CD4-positive, alpha-beta T cell treated with Interferon alpha-2 for 1 hour (primary cell): ENCODE results near the gene CCDC33.

Experiments used
- DNase-seq, 2 donors: peaks; one replicate each; pipeline ENCODE4 v3.0.0-alpha.2; 2020 to 2022

Gene CCDC33

GRCh38 chr15:74233373-74233772, 2.8 kb upstream of the CCDC33 start:
- DNase-seq: no peak

- no peak for DNase-seq
These were observed 2.1 kb upstream of the CCDC33 start for GRCh38 chr15:74233851-74234597.

DNA sequence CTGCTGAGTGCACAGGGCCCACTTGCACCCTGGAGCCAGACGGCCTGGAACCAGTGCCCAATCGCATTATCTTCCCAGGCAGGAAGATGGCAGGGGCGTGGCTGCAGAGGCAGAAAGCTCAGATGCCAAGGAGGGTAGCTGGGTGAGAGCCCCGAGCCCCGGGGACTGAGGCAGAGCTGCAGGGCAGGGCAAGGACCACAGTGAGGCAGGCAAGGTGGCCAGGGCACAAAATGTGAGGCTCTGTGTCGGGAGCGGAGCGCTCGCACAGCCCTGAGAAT, 1.6 kb upstream of the CCDC33 start:
- no peak for DNase-seq

DNA sequence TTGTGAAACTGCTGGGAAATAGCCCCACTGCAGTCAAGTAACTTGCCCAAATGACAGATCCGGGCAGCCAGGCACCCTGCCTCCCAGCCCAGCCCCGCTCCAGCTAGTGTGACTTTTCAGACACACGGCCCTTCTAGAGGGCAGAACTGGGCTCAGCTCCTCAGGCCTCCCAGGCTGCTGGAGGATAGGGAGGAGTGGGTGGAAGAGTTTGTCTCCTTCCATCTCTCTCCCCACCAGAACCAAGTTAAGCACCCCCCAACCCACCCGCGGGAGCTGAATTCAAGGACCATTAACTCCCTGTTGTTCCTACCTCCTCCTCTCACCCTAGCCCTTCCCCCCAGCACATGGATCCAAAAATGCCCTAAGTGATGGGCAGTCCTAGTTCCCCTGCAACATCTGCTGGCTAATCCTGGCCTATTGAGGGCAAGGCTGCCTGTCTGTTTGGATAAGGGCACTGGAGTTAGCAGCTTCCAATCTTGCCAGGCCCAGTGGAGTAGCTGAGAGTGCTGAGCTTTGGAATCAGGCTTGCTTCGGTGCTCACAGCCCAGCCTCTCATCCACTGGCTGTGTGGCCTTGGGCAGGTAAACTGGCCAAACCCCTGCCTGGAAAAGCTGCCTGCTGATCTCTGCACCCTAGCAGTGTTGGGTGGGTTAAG, 3.1 kb downstream of the CCDC33 start:
- no peak for DNase-seq

DNA sequence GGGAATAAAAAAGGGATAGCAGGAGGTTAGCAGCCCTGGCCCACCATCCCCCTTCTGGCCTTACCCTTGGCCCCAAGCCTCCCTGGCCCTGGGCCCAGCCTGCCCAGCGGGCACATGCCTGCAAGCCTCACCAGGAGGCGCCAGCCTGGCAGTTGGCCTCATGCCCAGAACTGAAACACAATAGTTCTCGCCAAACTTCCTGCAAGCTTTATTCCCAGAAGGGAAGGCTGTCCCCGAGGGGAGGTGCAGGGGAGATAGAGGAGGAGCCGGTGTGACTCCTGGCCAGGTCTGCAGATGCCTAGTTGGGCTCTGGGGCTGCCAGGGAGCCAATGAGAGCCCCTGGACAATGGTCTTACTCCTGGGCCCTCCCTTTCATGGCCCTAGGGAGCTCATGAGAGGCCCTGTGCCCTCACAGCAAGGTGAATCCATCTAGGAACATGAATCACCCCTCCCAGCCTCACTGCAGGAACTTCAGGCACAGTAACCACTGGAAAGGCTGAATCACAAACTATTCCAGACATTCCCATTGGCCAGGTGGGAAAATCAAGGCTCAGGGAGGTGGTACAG, 4.0 kb downstream of the CCDC33 start:
- DNase-seq: no peak

GRCh38 chr15:74240897-74241614, 4.9 kb downstream of the CCDC33 start:
- no peak for DNase-seq

- no peak for DNase-seq
These were observed 6.5 kb downstream of the CCDC33 start for GRCh38 chr15:74242441-74243185.

DNA sequence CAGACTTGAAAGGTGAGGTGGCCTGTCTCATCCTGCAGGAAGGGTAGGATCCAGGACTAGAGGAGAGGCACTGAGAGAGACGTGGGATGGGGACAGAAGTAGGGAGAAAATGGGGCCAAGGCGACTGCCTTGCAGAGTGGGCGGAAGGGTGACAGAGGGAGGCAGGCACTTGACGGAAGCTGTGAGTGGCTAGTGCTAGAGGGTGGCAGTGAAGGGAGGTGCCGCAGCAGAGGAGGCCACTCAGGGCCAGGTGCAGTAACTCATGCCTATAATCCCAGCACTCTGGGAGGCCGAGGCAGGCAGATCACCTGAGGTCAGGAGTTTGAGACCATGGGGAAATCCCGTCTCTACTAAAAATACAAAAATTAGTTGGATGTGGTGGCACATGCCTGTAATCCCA, 7.3 kb downstream of the CCDC33 start:
- DNase-seq: no peak

DNA sequence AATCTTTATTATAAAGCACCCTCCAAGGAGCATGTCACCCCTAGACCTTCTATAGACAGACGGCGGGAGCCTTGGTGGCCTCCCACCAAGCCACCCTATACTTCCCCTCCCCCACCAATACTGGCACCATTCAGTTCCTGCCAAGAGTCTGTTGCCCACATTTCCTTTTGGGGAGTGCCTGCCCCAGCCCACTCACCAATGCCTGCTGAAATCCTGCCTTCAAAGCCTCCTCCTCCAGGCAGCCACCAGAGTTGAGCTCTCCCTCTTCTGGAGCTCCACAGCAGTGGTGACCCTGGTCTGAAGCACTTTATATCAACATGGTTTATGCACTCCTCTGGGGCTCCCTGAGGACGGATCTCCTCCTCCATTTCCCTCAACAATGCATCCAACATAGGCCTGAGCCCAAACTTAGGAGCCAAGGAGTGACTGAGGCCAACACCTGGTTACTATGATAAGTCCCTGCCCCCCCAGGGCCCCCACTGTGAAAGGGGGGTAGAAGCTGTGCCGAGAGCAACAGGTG, 8.8 kb downstream of the CCDC33 start:
- no peak for DNase-seq

DNA sequence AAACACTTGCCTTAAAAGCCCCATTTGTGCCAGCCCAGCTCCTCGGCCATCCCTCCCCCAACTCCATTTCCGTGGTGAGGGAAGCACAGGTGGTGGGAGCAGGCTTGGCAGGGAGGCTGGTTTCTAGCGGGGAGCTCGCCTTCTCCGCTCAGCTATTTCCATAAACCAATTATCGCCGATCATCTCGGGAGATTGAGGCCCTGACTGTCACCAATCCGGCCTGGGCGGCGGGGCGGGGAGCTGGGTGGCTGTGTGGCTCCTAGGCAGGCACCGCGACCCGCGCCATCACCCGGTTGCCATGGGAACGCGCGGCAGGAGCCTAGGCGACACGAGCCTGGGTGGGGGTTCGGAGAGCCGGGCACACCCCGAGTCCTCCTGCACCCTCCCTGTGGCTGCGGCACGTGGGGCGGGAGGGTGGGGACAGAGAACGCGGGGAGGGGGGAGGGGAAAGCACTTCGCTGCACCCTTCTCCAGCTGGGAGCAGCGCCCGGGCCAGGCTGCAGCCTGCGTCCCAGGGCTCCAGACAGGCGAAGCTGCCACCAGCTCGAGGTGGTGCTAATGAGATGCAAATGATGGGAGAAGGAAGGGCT, 9.3 kb downstream of the CCDC33 start:
- DNase-seq: peak in 1 of 2 donors; percentile 1

DNA sequence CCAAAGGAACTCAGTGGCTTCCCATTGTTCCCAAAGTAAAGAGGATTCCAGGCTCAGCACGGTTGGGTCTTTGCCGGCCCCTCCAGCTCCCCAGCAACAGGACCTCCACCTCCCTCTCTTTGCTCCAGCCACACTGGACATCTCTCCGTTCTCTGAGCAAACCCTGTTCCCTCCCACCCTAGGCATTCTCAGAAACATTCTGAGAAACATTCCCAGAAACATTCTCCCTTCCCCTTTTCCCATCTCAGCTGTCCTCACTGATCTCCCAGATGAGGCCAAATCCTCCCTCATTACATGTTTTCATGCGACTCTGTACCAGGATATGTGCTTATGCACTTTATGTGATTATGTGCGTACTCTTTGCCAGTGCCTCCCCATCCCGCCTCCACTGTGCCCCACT, 14.1 kb downstream of the CCDC33 start:
- no peak for DNase-seq

GRCh38 chr15:74251131-74251811, 15.1 kb downstream of the CCDC33 start:
- DNase-seq: no peak

DNA sequence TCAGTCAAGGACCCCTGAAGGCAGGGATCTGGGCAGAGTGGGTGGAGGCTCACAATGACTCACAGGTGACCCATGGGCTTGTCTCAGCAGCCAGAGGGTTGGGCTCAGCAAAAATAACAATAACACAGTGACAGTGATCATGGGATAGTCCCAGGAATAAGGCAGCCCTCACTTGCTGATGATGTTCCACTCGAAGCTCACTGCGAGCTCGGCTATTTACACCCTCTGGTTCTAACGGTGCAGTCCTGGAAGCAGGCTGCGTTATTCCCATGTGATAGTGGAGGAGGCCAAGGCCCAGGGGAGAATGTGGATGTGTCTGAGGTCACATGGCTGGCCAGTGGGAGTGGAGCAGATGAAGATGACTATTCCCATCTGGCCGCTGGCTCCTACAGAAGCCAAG, 16.2 kb downstream of the CCDC33 start:
- no peak for DNase-seq

GRCh38 chr15:74252721-74253120, 16.6 kb downstream of the CCDC33 start:
- no peak for DNase-seq

DNA sequence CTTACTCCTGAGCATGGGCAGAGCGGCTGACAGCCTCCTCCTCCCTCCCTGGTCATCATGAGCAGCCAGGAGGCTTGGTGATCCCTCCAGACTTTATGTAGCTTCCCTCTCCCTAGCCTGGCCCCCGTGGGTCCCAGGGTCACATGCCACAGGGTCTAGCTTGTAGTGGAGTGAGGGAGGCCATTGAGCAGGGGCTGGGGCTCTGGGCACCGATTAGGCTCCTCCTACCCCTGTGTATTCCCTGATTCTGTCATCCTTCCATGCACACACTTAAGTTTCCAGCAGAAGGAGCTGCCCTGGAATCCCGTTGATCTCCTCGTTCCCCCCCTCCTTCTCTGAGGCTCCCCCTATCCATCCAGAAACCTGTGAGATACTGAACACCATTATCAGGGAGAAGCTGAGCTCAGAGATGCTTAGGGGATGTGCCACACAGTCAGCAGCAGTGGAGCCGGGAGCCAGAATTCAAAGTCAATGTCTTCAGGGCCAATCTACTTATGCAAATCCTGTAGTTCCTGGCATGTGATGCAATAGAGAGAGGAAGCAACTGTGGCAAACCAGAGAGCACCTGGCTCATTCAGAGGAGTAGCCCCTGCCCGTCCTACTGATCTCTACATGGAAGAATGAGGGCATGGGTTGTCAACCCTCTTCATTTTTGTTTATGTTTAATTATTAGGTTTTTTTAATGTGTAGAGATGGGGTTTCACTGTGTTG, 17.2 kb downstream of the CCDC33 start:
- no peak for DNase-seq

DNA sequence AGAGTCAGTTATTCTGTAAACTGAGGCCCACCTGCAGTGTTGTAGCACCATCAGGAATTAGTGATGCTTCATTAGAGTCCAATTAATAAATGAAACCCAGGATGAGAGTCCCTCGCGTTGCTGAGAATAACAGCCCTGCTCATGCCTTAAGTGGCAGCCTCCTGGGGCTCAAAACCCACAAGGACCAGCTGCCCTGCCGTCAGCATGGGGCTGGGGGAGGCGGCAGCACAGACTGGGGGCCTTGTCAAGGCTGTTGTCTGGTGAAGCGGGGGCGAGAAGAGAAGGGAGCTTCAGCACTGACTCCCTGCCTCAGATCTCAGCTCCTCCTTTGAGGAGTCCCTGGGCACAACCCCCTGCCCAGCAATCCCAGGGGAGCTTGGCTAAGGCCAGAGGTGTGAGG, 21.0 kb downstream of the CCDC33 start:
- no peak for DNase-seq

GRCh38 chr15:74257623-74258022, 21.5 kb downstream of the CCDC33 start:
- DNase-seq: no peak

GRCh38 chr15:74258456-74259291, 22.5 kb downstream of the CCDC33 start:
- no peak for DNase-seq

- no peak for DNase-seq
These were observed 23.1 kb downstream of the CCDC33 start for GRCh38 chr15:74259292-74259648.

- DNase-seq: no peak
These were observed 23.9 kb downstream of the CCDC33 start for GRCh38 chr15:74259821-74260607.
